Measurements from ENCODE around the gene POLR3H. TPM values are rescaled to one million over a fixed set of nuclear protein-coding genes. Genes with fewer than 3 reads are reported as not detected.
A peak's percentile ranks its signal among the peaks of the same experiment; 100 is the strongest.

Gene POLR3H
- polyA plus RNA-seq, 3 donors = 9.4 to 19.0 (median 10.4) TPM

DNA sequence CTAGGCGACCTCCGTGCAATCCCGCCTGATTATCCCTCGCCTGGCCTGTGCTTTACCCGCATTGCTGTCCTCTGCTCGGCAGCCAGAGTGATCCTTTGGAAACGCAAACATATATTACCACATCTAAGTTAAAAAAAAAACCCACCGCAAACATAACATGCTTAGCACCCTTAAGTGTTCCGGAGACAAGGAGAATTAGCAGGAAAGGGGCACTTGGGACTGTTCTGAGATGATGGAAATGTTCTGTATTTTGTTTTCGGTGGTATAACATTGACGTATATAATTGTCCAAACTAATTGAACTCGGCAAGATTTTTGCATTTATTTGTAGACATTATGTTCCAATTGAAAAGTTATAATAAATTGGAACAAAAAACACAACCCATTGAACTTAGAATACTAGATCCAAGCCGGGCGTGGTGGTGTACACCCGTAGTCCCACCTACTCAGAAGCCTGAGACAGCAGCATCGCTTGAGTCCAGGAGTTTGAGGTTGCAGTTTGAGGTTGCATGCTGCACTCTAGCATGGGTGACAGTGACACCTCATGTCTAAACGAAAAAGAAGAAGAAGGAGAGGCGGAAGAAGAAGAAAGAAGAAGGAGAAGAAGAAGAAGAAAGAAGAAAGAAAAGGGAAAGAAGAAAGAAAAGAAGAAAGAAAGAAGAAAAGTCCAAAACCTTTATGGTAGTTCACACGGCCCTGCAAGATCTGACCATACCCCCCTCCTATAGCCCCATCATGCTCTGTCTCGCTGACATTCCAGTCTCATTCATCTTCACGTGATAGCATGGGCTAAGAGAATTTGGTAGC is 604 bp upstream of the POLR3H start:
- Histone ChIP-seq H3K36me3 (replicated peaks in 1 of 2; ENCODE audit: control insufficient read depth in 1 of 2, insufficient read depth in 2 of 2, low read length in 2 of 2) (peaks cover under 1 to 15% of the 10 kb centered on the region in 2 donors), H3K79me2 (ENCODE audit: insufficient read depth, low read length) (peaks cover 40% of the 10 kb centered on the region), H3K4me2 (replicated peaks; ENCODE audit: extremely low read depth, low read length, poor library complexity, severe bottlenecking) (peak overlapping the region; percentile 98), H3K9me3 (replicated peaks in 1 of 2; ENCODE audit: control insufficient read depth in 1 of 2, insufficient read depth in 1 of 2, low read length in 2 of 2) (no peaks in the 10 kb centered on the region), H3K27me3 (ENCODE audit: control insufficient read depth in 2 of 2, insufficient read depth in 2 of 2, low read length in 2 of 2) (no peaks in the 10 kb centered on the region), H2AFZ (ENCODE audit: insufficient read depth, low read depth, low read length, poor library complexity, severe bottlenecking) (peak overlapping the region; percentile 39), H3K4me3 (replicated peaks in 1 of 3; ENCODE audit: low read depth in 2 of 3, low read length in 3 of 3) (peak overlapping the region; percentile 29 to 93 (median 33)), H3K9ac (ENCODE audit: insufficient read depth, low read length, poor library complexity, severe bottlenecking) (no peak overlapping the region), H3K27ac (ENCODE audit: low read depth in 1 of 2, low read length in 2 of 2) (peak overlapping the region in 1 of 2 donors; percentile 44), H4K20me1 (ENCODE audit: insufficient read depth, low read length) (peaks cover 23% of the 10 kb centered on the region), H3K4me1 (ENCODE audit: control insufficient read depth in 1 of 2, insufficient read depth in 2 of 2, low read length in 2 of 2) (peaks cover 17 to 24% of the 10 kb centered on the region in 2 donors)
- no peaks in the 10 kb centered on the region for H3K9me3 Mint-ChIP-seq
- WGBS (ENCODE audit: insufficient coverage) = 0% methylated on average over 7 of the region's 21 CpGs
- peaks cover 29% of the 10 kb centered on the region for H3K4me1 Mint-ChIP-seq
- peak overlapping the region; percentile 87 to 94 for H3K4me3 Mint-ChIP-seq
- H3K27ac Mint-ChIP-seq = peak overlapping the region; percentile 67 to 94 (median 88)
- peaks cover 0 to 4% (median 4%) of the 10 kb centered on the region in 3 donors for H3K27me3 Mint-ChIP-seq (ENCODE audit: low read depth in 3 of 3)
- peaks cover 4 to 11% of the 10 kb centered on the region in 2 donors for H3K36me3 Mint-ChIP-seq
- intact Hi-C loops (cut with micrococcal nuclease) = loop anchor here (1.0 to 5.0 kb wide), 4 partner anchors 47 to 78 kb away; partner anchors contain the start of genes ACO2 (in 1 of the 2), DESI1 (in 1 of the 2), PHF5A (in 1 of the 2) and XRCC6 (in 1 of the 2)
- no peak for DNase-seq
- TF ChIP-seq CTCF (IDR thresholded peaks at IDR 0.05) = no peak

GRCh38 chr22:41542224-41542623 is 2.0 kb downstream of the POLR3H start:
- Histone ChIP-seq H3K9me3 (replicated peaks in 1 of 2; ENCODE audit: control insufficient read depth in 1 of 2, insufficient read depth in 1 of 2, low read length in 2 of 2) (no peaks in the 10 kb centered on the region), H3K27ac (ENCODE audit: low read depth in 1 of 2, low read length in 2 of 2) (no peak overlapping the region), H3K9ac (ENCODE audit: insufficient read depth, low read length, poor library complexity, severe bottlenecking) (no peak overlapping the region), H4K20me1 (ENCODE audit: insufficient read depth, low read length) (peaks cover 23% of the 10 kb centered on the region), H3K4me1 (ENCODE audit: control insufficient read depth in 1 of 2, insufficient read depth in 2 of 2, low read length in 2 of 2) (peaks cover 17 to 24% of the 10 kb centered on the region in 2 donors), H3K4me2 (replicated peaks; ENCODE audit: extremely low read depth, low read length, poor library complexity, severe bottlenecking) (no peak overlapping the region), H3K79me2 (ENCODE audit: insufficient read depth, low read length) (peaks cover 40% of the 10 kb centered on the region), H3K36me3 (replicated peaks in 1 of 2; ENCODE audit: control insufficient read depth in 1 of 2, insufficient read depth in 2 of 2, low read length in 2 of 2) (peaks cover 13 to 36% of the 10 kb centered on the region in 2 donors), H2AFZ (ENCODE audit: insufficient read depth, low read depth, low read length, poor library complexity, severe bottlenecking) (no peak overlapping the region), H3K4me3 (replicated peaks in 1 of 3; ENCODE audit: low read depth in 2 of 3, low read length in 3 of 3) (no peak overlapping the region), H3K27me3 (ENCODE audit: control insufficient read depth in 2 of 2, insufficient read depth in 2 of 2, low read length in 2 of 2) (no peaks in the 10 kb centered on the region)
- no peaks in the 10 kb centered on the region for H3K9me3 Mint-ChIP-seq
- H3K27me3 Mint-ChIP-seq (ENCODE audit: low read depth in 3 of 3) = peaks cover 0 to 2% (median 0%) of the 10 kb centered on the region in 3 donors
- DNase-seq = no peak
- intact Hi-C loops (cut with micrococcal nuclease) = loop anchor here (5.0 kb wide), 3 partner anchors 50 to 75 kb away; partner anchors contain the start of genes ACO2 (in 1 of the 2) and PHF5A (in 1 of the 2)
- H3K4me1 Mint-ChIP-seq = peaks cover 29% of the 10 kb centered on the region
- H3K27ac Mint-ChIP-seq = peak overlapping the region in 3 of 7 donors; percentile 50 to 76 (median 68)
- no peak for TF ChIP-seq CTCF (IDR thresholded peaks at IDR 0.05)
- 100% methylated on average over 4 of the region's 4 CpGs for WGBS (ENCODE audit: insufficient coverage)
- H3K36me3 Mint-ChIP-seq = peaks cover 24 to 30% of the 10 kb centered on the region in 2 donors
- no peak overlapping the region for H3K4me3 Mint-ChIP-seq

All from CD14-positive monocyte (primary cell).